Activated CD8-positive, alpha-beta memory T cell treated with anti-CD3 and anti-CD28 coated beads, Interleukin-2, amount 10 ng/mL, durations not matched to agents 7 days and 5 days (primary cell): Measurements from ENCODE around the gene BAIAP2. TPM values are rescaled to one million over a fixed set of nuclear protein-coding genes. Genes with fewer than 3 reads are reported as not detected.
A peak's percentile ranks its signal among the peaks of the same experiment; 100 is the strongest.

ENCODE experiments used
- ATAC-seq: fragments of 150-1000 bp; cut with Tn5 transposase; one replicate; pipeline ENCODE4 v1.10.0; 2021; ENCODE audit warnings: moderate library complexity
- CTCF ChIA-PET: fragments of 350-600 bp; sonication (Branson Sonifier 250); formaldehyde crosslinking; loops from one replicate; lab custom pipeline; 2021; ENCODE audit warnings: antibody characterized with exemption; lab: Charles Lee
- DNase-seq: peaks from one replicate; pipeline ENCODE4 v3.0.0-alpha.2; 2020
- H3K27ac Mint-ChIP-seq: one replicate; pipeline ENCODE4 v1.8.0; 2021; ENCODE audit warnings: mild to moderate bottlenecking, mixed read lengths
- H3K27me3 Mint-ChIP-seq: one replicate; pipeline ENCODE4 v1.8.0; 2021; ENCODE audit warnings: mixed read lengths
- H3K36me3 Mint-ChIP-seq: one replicate; pipeline ENCODE4 v1.8.0; 2021; ENCODE audit warnings: mild to moderate bottlenecking, mixed read lengths
- H3K4me1 Mint-ChIP-seq: one replicate; pipeline ENCODE4 v1.8.0; 2021; ENCODE audit warnings: mixed read lengths
- H3K4me3 Mint-ChIP-seq: one replicate; pipeline ENCODE4 v1.8.0; 2021; ENCODE audit warnings: mild to moderate bottlenecking, moderate library complexity, mixed read lengths
- H3K9me3 Mint-ChIP-seq: one replicate; pipeline ENCODE4 v1.8.0; 2022; ENCODE audit warnings: low read depth, mixed read lengths
- total RNA-seq, 2 experiments: library from RNA; stranded (reverse); gene quantifications; one replicate each; pipeline ENCODE4 v1.2.3, GENCODE V29; 2021

BAIAP2 gene
- total RNA-seq, 2 experiments from 2014 or later, result 4.8 to 7.0 TPM

GRCh38 chr17:81127526-81128177 lies 92.7 kb downstream of the BAIAP2 start:
- Mint-ChIP-seq H3K27me3 (no peaks in the 10 kb centered on the region), H3K27ac (no peak overlapping the region), H3K4me1 (no peaks in the 10 kb centered on the region), H3K9me3 (no peaks in the 10 kb centered on the region), H3K4me3 (no peak overlapping the region), H3K36me3 (no peaks in the 10 kb centered on the region)
- CTCF ChIA-PET, result no interaction called here
- no peak for ATAC-seq
- no peak for DNase-seq

GRCh38 chr17:81128338-81128737 lies 93.4 kb downstream of the BAIAP2 start:
- no peaks in the 10 kb centered on the region for H3K27me3 Mint-ChIP-seq
- no peaks in the 10 kb centered on the region for H3K4me1 Mint-ChIP-seq
- ATAC-seq, result no peak

GRCh38 chr17:81128774-81129173 lies 93.8 kb downstream of the BAIAP2 start:
- Mint-ChIP-seq H3K4me3 (no peak overlapping the region), H3K9me3 (no peaks in the 10 kb centered on the region), H3K4me1 (no peaks in the 10 kb centered on the region), H3K36me3 (no peaks in the 10 kb centered on the region), H3K27ac (no peak overlapping the region), H3K27me3 (no peaks in the 10 kb centered on the region)
- CTCF ChIA-PET, result no interaction called here
- DNase-seq, result no peak
- ATAC-seq, result no peak

More at GRCh38 chr17:81128338-81128737, 93.4 kb downstream of the BAIAP2 start:
- Mint-ChIP-seq H3K36me3 (no peaks in the 10 kb centered on the region), H3K4me3 (no peak overlapping the region), H3K9me3 (no peaks in the 10 kb centered on the region), H3K27ac (no peak overlapping the region)
- CTCF ChIA-PET, result no interaction called here
- no peak for DNase-seq

GRCh38 chr17:81129289-81129688 lies 94.3 kb downstream of the BAIAP2 start:
- Mint-ChIP-seq H3K27ac (no peak overlapping the region), H3K4me1 (no peaks in the 10 kb centered on the region), H3K27me3 (no peaks in the 10 kb centered on the region), H3K36me3 (no peaks in the 10 kb centered on the region), H3K9me3 (no peaks in the 10 kb centered on the region), H3K4me3 (no peak overlapping the region)
- ATAC-seq (peak; percentile 10), DNase-seq (no peak)
- CTCF ChIA-PET, result no interaction called here

- ATAC-seq, result no peak
- Mint-ChIP-seq H3K27me3 (no peaks in the 10 kb centered on the region), H3K9me3 (no peaks in the 10 kb centered on the region), H3K36me3 (no peaks in the 10 kb centered on the region), H3K4me1 (no peaks in the 10 kb centered on the region), H3K27ac (no peak overlapping the region), H3K4me3 (no peak overlapping the region)
- CTCF ChIA-PET, result no interaction called here
- no peak for DNase-seq
Measured at GRCh38 chr17:81129711-81130367, 94.9 kb downstream of the BAIAP2 start.

- no peak overlapping the region for H3K27ac Mint-ChIP-seq
- no peaks in the 10 kb centered on the region for H3K4me1 Mint-ChIP-seq
- no peak overlapping the region for H3K4me3 Mint-ChIP-seq
- H3K36me3 Mint-ChIP-seq, result no peaks in the 10 kb centered on the region
- CTCF ChIA-PET, result no interaction called here
- no peaks in the 10 kb centered on the region for H3K27me3 Mint-ChIP-seq
- DNase-seq (no peak), ATAC-seq (no peak)
- H3K9me3 Mint-ChIP-seq, result no peaks in the 10 kb centered on the region
Measured at GRCh38 chr17:81130385-81131361, 95.7 kb downstream of the BAIAP2 start.

- Mint-ChIP-seq H3K27ac (no peak overlapping the region), H3K4me1 (no peaks in the 10 kb centered on the region), H3K4me3 (no peak overlapping the region), H3K9me3 (no peaks in the 10 kb centered on the region), H3K36me3 (no peaks in the 10 kb centered on the region), H3K27me3 (no peaks in the 10 kb centered on the region)
- DNase-seq (no peak), ATAC-seq (no peak)
- CTCF ChIA-PET, result no interaction called here
Measured at GRCh38 chr17:81131486-81132196, 96.7 kb downstream of the BAIAP2 start.

- CTCF ChIA-PET, result no interaction called here
- H3K4me1 Mint-ChIP-seq, result no peaks in the 10 kb centered on the region
- H3K9me3 Mint-ChIP-seq, result no peaks in the 10 kb centered on the region
- ATAC-seq (no peak), DNase-seq (no peak)
- H3K27ac Mint-ChIP-seq, result no peak overlapping the region
- H3K4me3 Mint-ChIP-seq, result no peak overlapping the region
- H3K27me3 Mint-ChIP-seq, result no peaks in the 10 kb centered on the region
- no peaks in the 10 kb centered on the region for H3K36me3 Mint-ChIP-seq
Measured at GRCh38 chr17:81132197-81132540, 97.2 kb downstream of the BAIAP2 start.

GRCh38 chr17:81132770-81133723 lies 98.1 kb downstream of the BAIAP2 start:
- Mint-ChIP-seq H3K4me1 (no peaks in the 10 kb centered on the region), H3K36me3 (no peaks in the 10 kb centered on the region), H3K27me3 (no peaks in the 10 kb centered on the region), H3K4me3 (no peak overlapping the region), H3K27ac (no peak overlapping the region), H3K9me3 (peaks cover 6% of the 10 kb centered on the region)
- no peak for DNase-seq
- ATAC-seq, result no peak
- CTCF ChIA-PET, result no interaction called here

GRCh38 chr17:81134064-81134781 lies 99.3 kb downstream of the BAIAP2 start:
- ATAC-seq (no peak), DNase-seq (no peak)
- no peaks in the 10 kb centered on the region for H3K27me3 Mint-ChIP-seq
- H3K27ac Mint-ChIP-seq, result no peak overlapping the region
- H3K9me3 Mint-ChIP-seq, result peaks cover 13% of the 10 kb centered on the region
- no peaks in the 10 kb centered on the region for H3K36me3 Mint-ChIP-seq
- no peak overlapping the region for H3K4me3 Mint-ChIP-seq
- CTCF ChIA-PET, result no interaction called here
- no peaks in the 10 kb centered on the region for H3K4me1 Mint-ChIP-seq

- H3K27ac Mint-ChIP-seq, result no peak overlapping the region
- DNase-seq (no peak), ATAC-seq (no peak)
- H3K27me3 Mint-ChIP-seq, result no peaks in the 10 kb centered on the region
- CTCF ChIA-PET, result interaction anchor here (1.0 kb wide), 1 partner anchor 349 kb away, joined by 3 read pairs; no protein-coding TSS in a partner anchor
- peaks cover 13% of the 10 kb centered on the region for H3K9me3 Mint-ChIP-seq
- no peaks in the 10 kb centered on the region for H3K4me1 Mint-ChIP-seq
- H3K36me3 Mint-ChIP-seq, result no peaks in the 10 kb centered on the region
- no peak overlapping the region for H3K4me3 Mint-ChIP-seq
Measured at GRCh38 chr17:81135505-81136278, 100.7 kb downstream of the BAIAP2 start.
